HepG2 (cell line): ENCODE data around the gene C3orf70. TPM values are rescaled to one million over a fixed set of nuclear protein-coding genes. Genes with fewer than 3 reads are reported as not detected.

Source experiments
- ATAC-seq: fragments of 200-7000 bp; cut with Tn5 transposase; 3 replicates; pipeline ENCODE4 v1.9.1; 2020; ENCODE audit warnings: mild to moderate bottlenecking, moderate library complexity
- BruUV-seq: library from RNA; stranded (reverse); fragments of 400-500 nt; replicated peaks from 2 replicates; lab custom pipeline; 2021; lab: Mats Ljungman, UMichigan
- CTCF ChIA-PET: fragments of 300-600 bp; formaldehyde crosslinking; extraction: SDS; loops from one replicate; lab custom pipeline; 2021; ENCODE audit warnings: low total read pairs, inconsistent platforms, low intra/inter-chr PET ratio; lab: Yijun Ruan, JAX
- POLR2A ChIA-PET: fragments of 350-600 bp; sonication (Branson Sonifier 250); formaldehyde crosslinking; loops from one replicate; lab custom pipeline; 2020; ENCODE audit warnings: antibody characterized with exemption, inconsistent platforms; lab: Yijun Ruan, JAX
- DNase-seq: peaks from one replicate; pipeline ENCODE4 v3.0.0-alpha.2; 2015; ENCODE audit warnings: low spot score
- FAIRE-seq: peaks from 3 replicates; lab custom pipeline; 2011; peaks lifted over from hg19 to GRCh38; lab: Jason Lieb, UNC
- H2AFZ ChIP-seq: one replicate; pipeline ENCODE4 v1.6.1; 2011; ENCODE audit warnings: low read length, inconsistent platforms
- H3K27ac ChIP-seq: fragments of 300-600 bp; 3 replicates; pipeline ENCODE4 v1.8.0; 2011; ENCODE audit warnings: mixed run types, mild to moderate bottlenecking, mixed read lengths, low read length, inconsistent platforms; ENCODE audit not compliant: insufficient read depth; ENCODE audit errors: extremely low read length
- H3K27me3 ChIP-seq, 2 experiments: fragments of 200-600 bp in 1 of 2; 2 replicates in 1 of 2; 3 replicates in 1 of 2; pipeline versions ENCODE4 v1.6.0 to v1.8.0; 2011; ENCODE audit warnings: low read length in 2 of 2, mild to moderate bottlenecking in 2 of 2, moderate library complexity in 2 of 2, inconsistent platforms in 1 of 2; ENCODE audit not compliant: insufficient read depth in 2 of 2, control insufficient read depth in 1 of 2
- H3K36me3 ChIP-seq, 2 experiments: fragments of 200-600 bp in 1 of 2; replicated peaks in 1 of 2; 2 replicates in 1 of 2; 3 replicates in 1 of 2; pipeline versions ENCODE4 v1.5.1 to v1.8.0; 2011; ENCODE audit warnings: low read length in 2 of 2, inconsistent platforms in 1 of 2; ENCODE audit not compliant: insufficient read depth in 2 of 2, control insufficient read depth in 1 of 2
- H3K4me1 ChIP-seq: 2 replicates; pipeline ENCODE4 v1.5.1; 2012; ENCODE audit warnings: low read length, inconsistent platforms; ENCODE audit not compliant: insufficient read depth
- H3K4me2 ChIP-seq: 2 replicates; pipeline ENCODE4 v1.6.0; 2011; ENCODE audit warnings: low read depth, low read length, inconsistent platforms
- H3K4me3 ChIP-seq, 3 experiments: fragments of 200-600 bp in 1 of 3; sonication (generic), shearing (Covaris generic) in 1 of 3; replicated peaks in 1 of 3; 2 replicates each; pipeline ENCODE4 v1.5.1; 2011 to 2016; ENCODE audit warnings: low read length in 3 of 3, inconsistent platforms in 2 of 3, low read depth in 2 of 3, mild to moderate bottlenecking in 2 of 3, control low read depth in 1 of 3, mixed read lengths in 1 of 3; ENCODE audit not compliant: insufficient read depth in 1 of 3
- H3K79me2 ChIP-seq: one replicate; pipeline ENCODE4 v1.6.1; 2011; ENCODE audit warnings: low read length, inconsistent platforms; ENCODE audit not compliant: insufficient read depth
- H3K9ac ChIP-seq: 2 replicates; pipeline ENCODE4 v1.6.0; 2011; ENCODE audit warnings: mild to moderate bottlenecking, low read depth, low read length, inconsistent platforms; ENCODE audit not compliant: insufficient read depth
- H3K9me3 ChIP-seq: 2 replicates; pipeline ENCODE4 v1.5.1; 2012; ENCODE audit warnings: mild to moderate bottlenecking, low read length
- H4K20me1 ChIP-seq: 2 replicates; pipeline ENCODE4 v1.6.0; 2011; ENCODE audit warnings: inconsistent platforms, mild to moderate bottlenecking, low read length, moderate library complexity; ENCODE audit not compliant: insufficient read depth
- ASH2L ChIP-seq: fragments of 300-600, 200-600 bp; sonication (generic); IDR thresholded peaks from 2 replicates; pipeline ENCODE4 v1.7.0; 2017; ENCODE audit warnings: low read depth, mild to moderate bottlenecking, moderate library complexity, mixed read lengths, low read length; ENCODE audit not compliant: insufficient read length
- CCAR2 ChIP-seq: fragments of 200-400 bp; formaldehyde crosslinking; optimal IDR thresholded peaks from 2 replicates; pipeline ENCODE3; 2018; ENCODE audit warnings: low read depth, mild to moderate bottlenecking, low read length, moderate library complexity
- HDAC1 ChIP-seq: sonication (generic); formaldehyde crosslinking; IDR thresholded peaks from 2 replicates; pipeline ENCODE4 v1.5.1; 2020; ENCODE audit warnings: mild to moderate bottlenecking, missing genetic modification reagents
- IRF2 ChIP-seq: IDR thresholded peaks from 2 replicates; pipeline ENCODE4 v1.6.1; 2018; ENCODE audit warnings: missing genetic modification reagents, missing compliant biosample characterization
- KDM2A ChIP-seq: sonication (generic); formaldehyde crosslinking; IDR thresholded peaks from 2 replicates; pipeline ENCODE4 v1.4.0; 2020; ENCODE audit warnings: low read depth, missing genetic modification reagents, borderline replicate concordance
- PCBP1 ChIP-seq: fragments of 200-400 bp; formaldehyde crosslinking; IDR thresholded peaks from 2 replicates; pipeline ENCODE4 v1.6.1; 2017; ENCODE audit warnings: mild to moderate bottlenecking, low read depth, low read length, borderline replicate concordance
- ZBTB8A ChIP-seq: sonication (generic); formaldehyde crosslinking; IDR thresholded peaks from 2 replicates; pipeline ENCODE4 v1.4.0; 2020; ENCODE audit warnings: mild to moderate bottlenecking, low read depth, missing genetic modification reagents, borderline replicate concordance
- ZNF619 ChIP-seq: sonication (generic); formaldehyde crosslinking; IDR thresholded peaks from 2 replicates; pipeline ENCODE4 v1.4.0; 2020; ENCODE audit warnings: mild to moderate bottlenecking, missing genetic modification reagents
- ZNF7 ChIP-seq: IDR thresholded peaks from 2 replicates; pipeline ENCODE4 v1.6.1; 2016; ENCODE audit warnings: missing biosample characterization, missing genetic modification reagents
- ZNF782 ChIP-seq: sonication (generic); formaldehyde crosslinking; IDR thresholded peaks from 2 replicates; pipeline ENCODE4 v1.4.0; 2020; ENCODE audit warnings: missing genetic modification reagents, mild to moderate bottlenecking, borderline replicate concordance
- WGBS: methylation state at CpG from one replicate; pipeline ENCODE4 v1.1.6; 2017; ENCODE audit warnings: low lambda C conversion rate; 5-methylcytosine and 5-hydroxymethylcytosine counted together
- in situ Hi-C: cut with HindIII; loops from 2 replicates; pipeline ENCODE4 v1.10.0; 2017; ENCODE audit warnings: low pct_unique_long_range_greater_than_20kb; ENCODE audit not compliant: extremely low pct_ligation_motif_present
- intact Hi-C: fragments of 100-400 bp; cut with micrococcal nuclease; formaldehyde crosslinking; loops from one replicate; pipeline ENCODE4 v1.10.0; 2022; ENCODE audit not compliant: unreplicated experiment
- polyA plus RNA-seq, 8 experiments: library from polyadenylated mRNA; depleted of rRNA in 3 of 8; stranded (reverse) in 7 of 8; unstranded in 1 of 8; fragments of >200 nt; fragmentation: Illumina TruSeq in 4 of 8; extraction: Trizol in 4 of 8; gene quantifications; 2 replicates each; pipeline versions ENCODE4 v1.2.1 to v1.2.3, GENCODE V29; 2011 to 2016; ENCODE audit warnings: low read depth in 4 of 8, missing spikeins in 1 of 8, mixed read lengths in 1 of 8; ENCODE audit not compliant: insufficient read depth in 1 of 8
- total RNA-seq, 5 experiments: library from RNA; depleted of rRNA; stranded (reverse); fragments of >200 nt; fragmentation: Illumina TruSeq; extraction: Trizol; gene quantifications; 2 replicates each; pipeline ENCODE4 v1.2.3, GENCODE V29; 2016; ENCODE audit warnings: low read depth in 1 of 5
- TF ChIP-seq, protein P1 (sequence below): IDR thresholded peaks from 2 replicates; pipeline ENCODE4 v1.6.1; 2016; ENCODE audit warnings: low read depth, borderline replicate concordance
- TF ChIP-seq, protein P2 (sequence below): sonication (generic); formaldehyde crosslinking; IDR thresholded peaks from 2 replicates; pipeline ENCODE4 v1.4.0; 2020; ENCODE audit warnings: missing genetic modification reagents

The C3orf70 gene
- total and polyA plus RNA-seq, 2 of the 13 experiments (the other 11 are each of a cell fraction or from before 2014, with no cell fraction given), result 0.79 to 2.4 TPM

DNA sequence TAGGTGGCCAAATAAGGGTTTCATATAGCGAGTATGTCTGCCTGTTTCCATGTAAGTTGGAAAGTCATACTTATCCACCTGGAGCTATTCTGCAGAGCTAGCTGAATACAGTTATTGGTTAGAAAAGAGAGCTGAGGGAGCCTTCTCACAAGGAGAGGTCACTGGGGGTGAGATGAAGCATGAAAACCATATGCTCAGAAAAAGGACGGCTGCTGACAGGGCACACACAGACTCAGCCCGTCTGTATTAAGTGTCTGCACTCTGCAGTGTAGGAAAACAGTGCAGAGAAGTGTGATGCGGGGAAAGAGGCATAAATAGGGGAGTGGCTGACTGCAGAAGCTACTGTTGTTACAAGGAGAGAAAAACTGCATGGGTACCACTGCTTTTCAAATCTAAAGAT, 58.2 kb downstream of the C3orf70 start:
- no peak for ATAC-seq
- H3K27me3 ChIP-seq, result 0 out of 5 replicates have a peak, but pooled peaks cover 0 to 1% of the 10 kb centered on the region in 2 experiments
- no peaks in the 10 kb centered on the region for H3K9me3 ChIP-seq
- H3K27ac ChIP-seq, result no peak overlapping the region
- in situ Hi-C loops, result no loop called here
- H3K4me2 ChIP-seq, result no peak overlapping the region
- H2AFZ ChIP-seq, result no peak overlapping the region
- TF ChIP-seq ZNF619 (CRISPR knock-in tag) (no peak), HDAC1 (no peak), IRF2 (CRISPR knock-in tag) (no peak), ZNF7 (peak; percentile 40; the same call in 1 of the 2 replicates), KDM2A (CRISPR knock-in tag) (no peak)
- TF ChIP-seq, protein P1, sequence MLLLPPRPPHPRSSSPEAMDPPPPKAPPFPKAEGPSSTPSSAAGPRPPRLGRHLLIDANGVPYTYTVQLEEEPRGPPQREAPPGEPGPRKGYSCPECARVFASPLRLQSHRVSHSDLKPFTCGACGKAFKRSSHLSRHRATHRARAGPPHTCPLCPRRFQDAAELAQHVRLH, result no peak
- TF ChIP-seq, protein P2, sequence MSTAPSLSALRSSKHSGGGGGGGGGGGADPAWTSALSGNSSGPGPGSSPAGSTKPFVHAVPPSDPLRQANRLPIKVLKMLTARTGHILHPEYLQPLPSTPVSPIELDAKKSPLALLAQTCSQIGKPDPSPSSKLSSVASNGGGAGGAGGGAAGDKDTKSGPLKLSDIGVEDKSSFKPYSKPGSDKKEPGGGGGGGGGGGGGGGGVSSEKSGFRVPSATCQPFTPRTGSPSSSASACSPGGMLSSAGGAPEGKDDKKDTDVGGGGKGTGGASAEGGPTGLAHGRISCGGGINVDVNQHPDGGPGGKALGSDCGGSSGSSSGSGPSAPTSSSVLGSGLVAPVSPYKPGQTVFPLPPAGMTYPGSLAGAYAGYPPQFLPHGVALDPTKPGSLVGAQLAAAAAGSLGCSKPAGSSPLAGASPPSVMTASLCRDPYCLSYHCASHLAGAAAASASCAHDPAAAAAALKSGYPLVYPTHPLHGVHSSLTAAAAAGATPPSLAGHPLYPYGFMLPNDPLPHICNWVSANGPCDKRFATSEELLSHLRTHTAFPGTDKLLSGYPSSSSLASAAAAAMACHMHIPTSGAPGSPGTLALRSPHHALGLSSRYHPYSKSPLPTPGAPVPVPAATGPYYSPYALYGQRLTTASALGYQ (CRISPR knock-in tag), result no peak
- ChIA-PET CTCF (no interaction called here), POLR2A (no interaction called here)
- WGBS, result 60% methylated on average over 4 of the region's 4 CpGs
- no peaks in the 10 kb centered on the region for H4K20me1 ChIP-seq
- H3K36me3 ChIP-seq, result no peaks in the 10 kb centered on the region
- no peak for FAIRE-seq
- no peak overlapping the region for H3K9ac ChIP-seq
- H3K79me2 ChIP-seq, result no peaks in the 10 kb centered on the region
- no peak overlapping the region for H3K4me3 ChIP-seq
- peaks cover 7% of the 10 kb centered on the region; the same call in 1 of the 2 replicates for H3K4me1 ChIP-seq
- intact Hi-C loops, result no loop called here
- no TSS peak for BruUV-seq
- no peak for DNase-seq

DNA sequence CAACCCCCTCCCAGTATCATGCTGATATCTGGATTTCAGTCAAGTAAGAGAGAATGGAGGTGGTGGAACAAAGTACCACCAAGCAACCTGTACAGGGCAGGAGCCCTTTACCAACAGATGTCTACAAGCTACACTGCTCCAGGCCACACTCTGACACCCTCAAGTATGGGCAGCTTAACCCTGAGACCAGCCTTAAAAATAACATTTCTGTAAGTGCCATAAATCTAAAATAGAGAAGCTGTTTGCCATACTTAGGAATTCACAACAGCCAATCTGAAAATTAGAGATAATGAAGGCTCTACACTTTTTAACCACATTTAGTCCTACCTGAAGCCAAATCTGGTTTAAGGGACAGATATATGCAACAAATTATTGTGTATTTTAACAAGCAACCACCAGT, 59.7 kb downstream of the C3orf70 start:
- no peaks in the 10 kb centered on the region for H3K79me2 ChIP-seq
- ATAC-seq, result no peak
- no peak overlapping the region for H3K27ac ChIP-seq
- no peaks in the 10 kb centered on the region for H3K9me3 ChIP-seq
- no peak for TF ChIP-seq ASH2L
- TF ChIP-seq ZNF782 (CRISPR knock-in tag), result no peak
- TF ChIP-seq ZBTB8A (CRISPR knock-in tag), result no peak
- TF ChIP-seq CCAR2, result no peak
- TF ChIP-seq PCBP1, result no peak
- TF ChIP-seq, all 625 proteins: peak for 0
- BruUV-seq, result no TSS peak
- intact Hi-C loops, result no loop called here
- 0 out of 5 replicates have a peak, but pooled peaks cover 0 to 1% of the 10 kb centered on the region in 2 experiments for H3K27me3 ChIP-seq
- H3K36me3 ChIP-seq, result no peaks in the 10 kb centered on the region
- FAIRE-seq (no peak), DNase-seq (no peak)
- H4K20me1 ChIP-seq, result no peaks in the 10 kb centered on the region
- H2AFZ ChIP-seq, result no peak overlapping the region
- POLR2A ChIA-PET, result no interaction called here
- H3K4me1 ChIP-seq, result peaks cover 7% of the 10 kb centered on the region; the same call in 1 of the 2 replicates
- H3K4me2 ChIP-seq, result no peak overlapping the region
- CTCF ChIA-PET, result no interaction called here
- no peak overlapping the region for H3K9ac ChIP-seq
- in situ Hi-C loops, result no loop called here
- no peak overlapping the region for H3K4me3 ChIP-seq
